ENCODE data around the gene RAB26.

Gene RAB26

DNA sequence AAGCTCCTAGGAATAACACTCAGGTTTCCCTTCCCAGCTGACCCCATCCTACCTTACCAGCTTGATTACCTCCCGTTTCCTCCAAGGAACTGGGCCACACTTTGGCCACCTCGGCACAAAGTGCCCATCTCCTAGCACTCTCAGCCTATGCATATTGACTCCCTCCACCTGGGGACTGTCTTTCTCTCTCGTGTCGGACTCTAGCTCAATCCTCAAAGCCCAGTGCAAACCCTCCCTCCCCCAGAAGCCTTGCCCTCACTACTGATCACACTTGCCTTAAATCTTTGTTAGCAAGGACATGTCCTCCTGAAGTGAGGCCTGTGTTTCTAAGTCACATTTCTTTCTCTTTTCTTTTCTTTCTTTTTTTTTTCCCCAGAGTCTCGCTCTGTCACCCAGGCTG is 2.6 kb upstream of the RAB26 start:
- no peak for DNase-seq

DNA sequence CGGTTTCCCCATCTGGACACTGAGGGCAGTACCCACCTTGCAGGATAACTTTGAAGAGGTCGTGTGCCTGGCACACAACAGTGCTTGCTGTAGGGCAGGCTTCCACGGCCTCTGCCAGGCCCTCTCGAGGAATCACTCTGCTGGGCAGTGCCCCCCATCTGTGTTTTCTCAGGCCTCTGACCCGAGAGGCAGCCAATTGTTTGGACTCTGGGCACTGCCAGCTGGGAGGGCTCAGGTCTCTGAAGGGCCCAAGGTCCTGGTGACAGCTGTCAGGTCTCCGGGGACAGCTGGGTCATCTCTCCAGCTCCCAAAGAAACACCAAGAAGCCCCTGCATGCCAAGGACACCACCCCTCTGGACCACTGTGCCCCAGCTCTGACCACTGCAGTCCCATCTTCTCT is 1.0 kb upstream of the RAB26 start:
- no peak for DNase-seq

DNA sequence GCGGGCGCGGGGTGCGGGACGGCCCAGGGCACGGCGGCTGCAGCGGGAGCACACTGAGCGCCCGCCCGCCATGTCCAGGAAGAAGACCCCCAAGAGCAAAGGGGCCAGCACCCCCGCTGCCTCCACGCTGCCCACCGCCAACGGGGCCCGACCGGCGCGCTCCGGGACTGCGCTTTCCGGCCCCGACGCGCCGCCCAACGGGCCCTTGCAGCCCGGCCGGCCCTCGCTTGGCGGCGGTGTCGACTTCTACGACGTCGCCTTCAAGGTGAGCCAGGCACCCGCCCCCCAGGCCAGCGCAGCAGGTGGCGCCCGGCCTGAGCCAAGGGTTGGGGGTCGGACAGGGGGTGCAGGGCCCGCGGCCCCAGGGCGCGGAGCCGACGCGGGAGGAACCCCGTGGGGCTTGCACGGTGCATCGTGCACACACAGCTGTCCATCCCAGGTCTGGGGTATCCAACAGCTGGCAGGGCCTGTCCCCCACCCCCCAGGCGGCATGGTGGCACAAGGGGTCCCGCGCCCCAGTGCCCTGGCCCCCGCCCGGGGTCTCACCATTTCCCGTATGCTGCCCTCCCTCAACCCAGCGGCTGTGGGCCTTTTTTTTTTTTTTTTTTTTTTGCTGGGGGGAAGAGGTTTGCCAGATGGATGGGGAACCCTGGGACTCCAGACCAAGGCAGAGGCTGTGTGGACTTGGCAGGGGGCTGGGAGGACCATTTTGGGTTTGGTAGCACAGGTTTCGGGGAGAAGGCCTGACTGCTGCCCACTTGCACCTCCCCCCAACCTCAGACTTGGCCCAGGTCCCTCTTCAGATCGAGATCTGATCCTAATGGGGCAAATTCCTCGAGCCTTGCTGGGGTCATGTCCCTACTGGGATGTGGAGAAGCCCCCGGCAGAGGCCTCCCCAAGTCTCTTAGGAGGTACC is 547 bp downstream of the RAB26 start:
- no peak for DNase-seq

DNA sequence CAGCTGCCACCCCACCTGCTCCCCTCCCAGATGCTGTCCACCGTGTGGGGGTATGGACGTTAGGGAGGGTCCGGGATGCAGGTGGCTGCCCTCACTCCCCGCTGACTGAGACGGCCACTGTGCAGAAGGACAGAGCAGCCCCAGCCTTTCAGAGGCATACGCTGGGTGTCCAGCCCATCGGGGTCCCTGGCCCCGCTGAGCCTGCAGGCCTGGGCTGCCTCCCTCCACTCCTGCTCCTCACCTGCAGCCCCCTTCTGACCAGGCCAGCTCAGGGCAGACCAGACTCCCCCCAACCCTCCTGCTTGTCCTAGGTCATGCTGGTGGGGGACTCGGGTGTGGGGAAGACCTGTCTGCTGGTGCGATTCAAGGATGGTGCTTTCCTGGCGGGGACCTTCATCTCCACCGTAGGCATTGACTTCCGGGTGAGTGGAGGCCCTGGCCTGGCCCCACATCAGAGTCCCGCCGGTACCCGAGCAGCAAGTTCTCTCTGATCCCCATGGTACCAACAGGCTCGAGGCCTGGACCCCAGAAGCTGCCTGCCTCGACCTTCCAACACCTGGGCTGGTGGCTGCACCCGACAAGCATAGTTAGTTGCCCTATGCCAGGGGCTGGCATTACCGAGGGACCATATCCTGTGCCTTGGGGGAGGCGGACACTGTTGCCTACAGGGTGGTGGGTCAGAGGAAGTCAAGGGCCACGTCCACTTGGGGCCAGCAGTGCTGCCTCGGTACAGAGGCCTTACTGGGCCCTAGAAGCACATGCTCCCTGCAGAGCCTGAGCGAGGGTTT is 1.4 kb downstream of the RAB26 start:
- no peak for DNase-seq

DNA sequence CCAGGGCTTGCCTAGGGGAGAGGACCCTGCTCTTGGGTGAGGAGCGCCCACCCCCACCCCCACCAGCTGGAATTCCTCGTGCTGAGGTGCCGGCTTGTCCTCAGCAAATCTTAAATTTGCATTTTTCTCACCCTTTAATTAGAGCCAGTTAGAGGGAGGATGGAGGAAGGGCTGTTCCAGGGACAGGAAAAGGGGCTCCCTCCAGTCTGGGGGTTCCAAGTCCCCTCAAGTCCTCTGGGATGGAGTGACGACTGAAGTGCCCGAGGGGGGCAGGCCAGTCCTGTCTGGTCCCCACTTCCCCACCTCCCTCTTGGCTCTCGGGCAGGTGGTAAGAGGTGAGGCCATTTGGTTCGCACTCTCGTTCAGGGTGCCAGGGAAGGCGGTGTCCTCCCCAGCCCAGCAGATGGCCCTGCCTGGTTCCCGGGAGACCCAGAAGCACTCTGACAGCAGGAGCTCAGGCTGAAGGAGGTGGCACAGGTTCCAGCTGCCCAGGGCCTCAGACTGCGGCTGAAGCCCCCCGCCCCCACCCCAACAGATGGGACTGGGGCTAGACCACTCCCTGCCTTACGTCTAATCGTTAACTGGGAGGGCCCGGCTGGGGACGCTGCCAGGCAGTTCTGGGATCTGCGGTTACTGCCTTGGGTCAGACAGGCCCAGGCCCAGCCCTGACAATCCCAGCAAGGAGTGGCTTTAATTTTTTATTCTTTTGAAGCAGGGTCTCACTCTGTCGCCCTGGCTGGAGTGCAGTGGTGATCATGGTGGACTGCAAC is 2.2 kb downstream of the RAB26 start:
- peak; percentile 89 for DNase-seq

DNA sequence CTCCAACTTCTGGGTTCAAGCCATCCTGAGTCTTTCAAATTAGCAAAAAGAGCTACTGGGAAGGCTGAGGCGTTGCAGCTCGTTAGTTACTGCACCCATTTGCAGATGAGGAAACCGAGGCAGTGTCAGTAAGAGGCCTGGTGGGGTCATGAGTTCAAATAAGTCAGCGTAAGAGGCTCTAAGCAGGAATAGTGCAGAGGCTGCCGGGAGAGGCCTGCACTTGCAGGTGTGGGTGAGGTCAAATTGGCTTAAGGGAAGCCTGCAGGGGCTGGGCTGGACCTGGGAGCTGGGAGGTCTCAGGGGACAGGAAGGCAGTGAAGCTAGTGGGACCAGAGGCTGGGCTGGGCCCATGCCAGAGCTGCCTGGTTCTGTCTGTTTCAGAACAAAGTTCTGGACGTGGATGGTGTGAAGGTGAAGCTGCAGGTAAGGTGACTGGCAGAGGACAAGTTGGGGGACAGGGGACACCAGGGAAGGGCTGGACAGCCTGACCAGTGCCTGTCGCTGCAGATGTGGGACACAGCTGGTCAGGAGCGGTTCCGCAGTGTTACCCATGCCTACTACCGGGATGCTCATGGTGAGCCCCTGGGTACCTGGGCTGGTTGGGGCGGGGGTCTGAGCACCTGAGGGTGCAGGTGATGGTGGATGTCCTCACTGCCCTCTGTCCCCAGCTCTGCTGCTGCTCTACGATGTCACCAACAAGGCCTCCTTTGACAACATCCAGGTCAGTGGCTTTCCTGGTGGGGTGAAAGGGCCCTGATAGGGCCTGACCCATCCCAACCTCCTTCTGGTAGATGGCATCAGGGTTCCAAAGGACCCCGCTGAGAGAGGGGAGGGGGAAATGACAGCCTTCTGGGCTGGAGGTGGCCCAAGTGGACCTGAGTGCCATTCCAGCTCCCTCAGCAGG is 3.0 kb downstream of the RAB26 start:
- DNase-seq, result no peak

DNA sequence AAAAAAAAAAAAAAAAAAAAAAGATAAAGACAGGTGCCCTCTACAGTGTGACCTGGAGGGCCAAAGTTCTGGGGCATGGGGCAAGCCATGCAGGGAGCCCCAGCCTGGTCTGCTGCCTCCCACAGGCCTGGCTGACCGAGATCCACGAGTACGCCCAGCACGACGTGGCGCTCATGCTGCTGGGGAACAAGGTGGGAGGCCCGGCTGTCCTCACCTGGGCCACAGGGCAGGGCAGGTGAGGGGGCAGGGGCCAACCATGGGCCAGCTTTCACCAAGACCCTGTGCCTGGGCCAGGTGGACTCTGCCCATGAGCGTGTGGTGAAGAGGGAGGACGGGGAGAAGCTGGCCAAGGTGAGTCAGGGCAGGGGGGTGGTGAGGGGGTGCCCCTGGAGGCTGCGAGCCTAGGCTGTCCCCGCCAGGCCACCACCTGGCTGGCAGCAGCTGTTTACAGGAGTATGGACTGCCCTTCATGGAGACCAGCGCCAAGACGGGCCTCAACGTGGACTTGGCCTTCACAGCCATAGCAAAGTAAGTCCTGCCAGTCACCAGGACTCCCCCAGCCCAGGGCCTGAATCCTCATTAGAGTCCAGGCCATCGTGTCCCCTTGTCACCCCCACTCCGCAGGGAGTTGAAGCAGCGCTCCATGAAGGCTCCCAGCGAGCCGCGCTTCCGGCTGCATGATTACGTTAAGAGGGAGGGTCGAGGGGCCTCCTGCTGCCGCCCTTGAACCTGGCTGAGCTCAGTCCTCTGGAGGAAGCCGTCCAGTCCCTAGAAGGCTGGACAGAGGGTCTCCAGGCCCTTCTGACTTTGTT is 4.5 kb downstream of the RAB26 start:
- no peak for DNase-seq

DNA sequence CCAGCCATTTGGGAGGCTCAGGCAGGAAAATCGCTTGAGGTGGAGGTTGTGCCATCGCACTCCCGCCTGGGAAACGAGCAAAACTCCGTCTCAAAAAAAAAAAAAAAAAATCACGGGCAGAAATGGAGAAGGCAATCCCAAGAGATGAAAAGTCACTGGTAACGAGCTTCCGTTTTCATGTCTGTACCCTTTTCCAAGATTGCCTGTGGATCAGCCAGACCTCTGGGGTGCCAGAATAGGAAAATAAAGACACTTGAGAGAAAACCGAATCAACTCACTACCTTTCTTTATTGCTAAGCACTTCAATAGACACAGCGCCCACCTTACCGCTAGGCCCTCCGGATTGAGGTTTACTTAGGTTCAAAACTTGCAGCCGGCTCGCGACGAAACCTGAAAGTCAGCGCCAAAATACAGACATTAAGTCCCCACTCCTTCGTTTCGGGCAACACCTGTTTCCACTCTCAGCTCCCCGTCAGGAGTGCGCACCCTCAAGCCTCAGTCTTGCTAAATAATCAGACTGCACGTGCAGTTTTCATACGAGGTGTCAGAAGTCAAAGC is 6.2 kb downstream of the RAB26 start:
- no peak for DNase-seq

DNA sequence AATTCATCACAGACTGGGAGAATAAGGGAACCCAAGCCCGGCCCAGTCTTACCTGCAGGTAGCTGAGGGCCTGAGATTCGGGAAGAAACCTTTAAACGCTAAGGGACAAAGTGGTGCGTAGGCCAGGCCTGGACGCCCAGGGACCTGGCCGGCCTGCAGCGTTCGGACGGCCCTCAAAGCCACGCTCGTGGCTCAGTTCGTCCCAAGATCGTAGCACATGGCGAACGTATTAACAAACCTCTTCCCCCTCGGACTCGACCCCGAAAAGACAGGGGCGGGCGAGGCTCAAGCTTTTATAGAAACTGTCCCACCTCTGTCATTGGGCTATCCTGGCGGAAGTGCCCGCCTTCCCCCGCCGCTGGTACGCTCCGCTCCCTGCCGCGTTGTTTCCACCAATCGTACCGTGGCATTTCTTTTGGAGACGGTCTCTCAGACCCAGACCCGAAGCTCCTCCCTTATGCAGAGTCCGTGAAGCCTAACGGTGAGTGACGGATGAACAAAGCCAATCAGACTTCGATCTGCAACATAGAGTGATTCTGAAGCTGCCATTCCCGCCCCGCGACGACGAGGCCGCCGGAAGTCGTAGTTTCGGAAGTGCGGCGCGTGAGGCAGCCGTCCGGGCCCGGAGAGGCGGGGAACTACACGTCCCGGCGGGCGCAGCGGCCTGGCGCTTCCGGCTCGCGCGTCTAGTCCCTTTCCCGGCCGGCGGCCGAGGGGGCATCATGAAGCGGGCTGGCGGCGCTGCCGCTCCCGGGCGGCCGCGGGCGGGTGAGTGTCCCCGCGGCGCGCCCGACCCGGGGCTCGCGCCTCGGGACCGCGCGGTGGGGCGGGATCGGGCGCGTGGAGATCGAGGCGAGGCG is 6.9 kb downstream of the RAB26 start, which contains the start of gene TRAF7:
TRAF7 (plus strand) TSS at position 692 of the 860 bp plus-strand sequence. CDS start 8,139 bp downstream, outside the sequence.
- peak; percentile 99 for DNase-seq

DNA sequence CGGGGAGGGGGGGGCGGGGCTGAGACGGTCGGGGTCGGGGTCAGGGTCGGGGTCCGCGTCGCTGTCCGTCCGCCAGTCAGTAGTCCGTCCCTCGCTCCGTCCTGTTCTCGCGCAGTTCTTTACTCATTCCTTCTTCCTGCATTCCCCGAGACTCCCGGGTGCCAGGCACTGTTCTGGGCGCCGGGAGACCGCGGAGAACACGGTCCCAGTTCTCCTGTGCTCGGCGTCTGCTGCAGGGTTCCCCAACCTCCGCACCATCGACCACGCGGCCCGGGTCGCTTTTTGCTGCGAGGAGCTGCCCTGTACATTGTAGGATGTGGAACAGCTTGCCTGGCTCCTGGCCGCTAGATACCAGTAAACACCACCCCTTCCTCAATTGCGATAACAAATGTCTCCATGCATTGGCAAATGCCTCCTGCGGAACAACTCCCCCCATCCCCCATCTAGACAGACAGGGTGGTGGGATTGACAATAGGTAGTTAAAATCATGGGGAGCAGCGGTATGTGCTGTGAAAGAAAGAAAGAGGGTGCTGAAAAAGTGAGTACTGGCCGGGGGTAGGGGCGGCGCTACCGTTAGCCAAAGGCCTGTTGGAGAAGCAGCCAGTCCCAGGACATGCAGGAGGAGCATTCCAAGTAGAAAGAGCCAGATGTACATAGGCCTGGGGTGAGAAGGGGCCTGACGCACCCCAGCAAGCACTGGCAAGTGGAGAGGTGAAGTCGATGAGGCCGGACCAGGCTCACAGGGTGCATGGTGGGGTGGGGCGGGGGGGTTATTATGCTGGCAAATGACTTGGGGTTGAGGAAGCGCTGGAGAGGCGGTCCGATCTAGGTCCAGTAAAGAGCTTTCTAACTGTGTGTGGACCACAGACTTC is 7.8 kb downstream of the RAB26 start:
- no peak for DNase-seq

DNA sequence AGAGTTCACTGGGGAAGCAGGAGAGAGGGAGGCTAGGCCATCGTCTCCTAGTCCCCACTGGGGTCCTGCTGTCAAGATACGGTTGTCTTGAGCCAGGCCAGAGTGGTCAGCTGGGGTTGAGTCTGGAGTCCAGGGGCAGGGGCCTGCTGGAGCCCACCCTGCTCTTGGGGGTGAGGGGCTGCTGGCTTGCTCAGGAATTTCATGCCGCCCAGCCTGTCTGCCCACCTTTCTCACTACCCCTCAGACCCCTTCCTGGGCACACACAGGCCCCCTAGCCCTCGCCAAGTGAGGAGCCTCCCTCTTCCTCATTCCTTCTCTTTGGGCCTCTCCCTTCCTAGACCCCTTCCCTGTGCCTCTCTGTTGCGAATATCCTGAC is 8.4 kb downstream of the RAB26 start:
- no peak for DNase-seq

DNA sequence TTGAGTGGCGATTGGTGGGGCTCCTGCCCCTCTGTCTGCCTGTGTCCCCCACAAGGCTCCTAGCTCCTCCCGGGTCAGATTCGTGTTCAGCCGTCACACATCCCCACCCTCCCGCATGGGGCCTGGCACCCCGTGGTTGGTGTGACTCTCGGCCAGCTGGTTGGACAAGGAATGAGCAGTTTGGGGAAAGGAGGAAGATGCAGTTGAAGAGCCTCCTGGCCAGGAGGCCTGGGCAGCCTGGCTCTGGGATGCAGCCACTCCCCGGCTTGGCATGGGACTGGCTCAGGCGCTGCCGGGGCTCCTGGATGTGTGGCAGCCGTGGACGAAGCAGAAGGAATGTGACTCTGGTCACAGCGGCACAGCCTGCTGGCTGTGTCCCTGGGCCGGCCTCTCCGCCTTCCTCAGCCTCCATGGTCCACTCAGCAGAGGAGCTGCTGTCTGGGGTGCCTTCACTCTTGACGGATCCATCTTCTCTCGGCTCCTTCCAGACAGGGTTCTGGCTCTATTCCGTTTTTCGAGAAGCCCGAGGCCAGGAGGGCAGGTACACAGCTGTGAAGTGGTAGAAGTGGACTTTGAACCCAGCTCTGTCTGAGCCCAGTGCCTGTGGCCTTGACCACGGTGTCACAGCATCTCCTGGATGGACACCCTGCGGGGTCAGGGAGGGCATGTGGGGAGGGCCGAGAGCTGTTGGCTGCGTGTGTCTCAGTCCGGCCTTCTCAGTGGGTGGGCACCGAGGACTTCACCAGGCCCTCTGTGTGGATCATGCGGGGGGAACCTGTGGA is 9.2 kb downstream of the RAB26 start:
- no peak for DNase-seq

DNA sequence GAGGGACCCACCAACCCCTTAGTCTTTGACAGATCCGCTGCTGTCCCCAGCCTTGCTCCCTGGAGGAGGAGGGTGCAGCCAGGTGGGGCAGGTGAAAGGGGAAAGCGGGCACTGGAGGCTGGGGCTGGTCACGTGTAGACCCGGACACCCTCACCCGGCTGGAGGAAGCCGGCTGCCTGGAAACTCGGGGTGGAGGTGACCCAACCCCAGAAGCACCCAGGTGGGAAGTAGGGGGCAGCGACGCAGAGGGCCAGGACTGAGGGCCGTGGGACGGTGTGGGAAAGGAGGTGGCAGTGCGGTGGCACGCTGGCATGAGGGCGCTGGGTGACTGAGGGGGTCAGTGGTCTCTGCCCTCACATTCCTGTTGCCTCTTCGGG is 9.8 kb downstream of the RAB26 start:
- DNase-seq, result no peak

DNA sequence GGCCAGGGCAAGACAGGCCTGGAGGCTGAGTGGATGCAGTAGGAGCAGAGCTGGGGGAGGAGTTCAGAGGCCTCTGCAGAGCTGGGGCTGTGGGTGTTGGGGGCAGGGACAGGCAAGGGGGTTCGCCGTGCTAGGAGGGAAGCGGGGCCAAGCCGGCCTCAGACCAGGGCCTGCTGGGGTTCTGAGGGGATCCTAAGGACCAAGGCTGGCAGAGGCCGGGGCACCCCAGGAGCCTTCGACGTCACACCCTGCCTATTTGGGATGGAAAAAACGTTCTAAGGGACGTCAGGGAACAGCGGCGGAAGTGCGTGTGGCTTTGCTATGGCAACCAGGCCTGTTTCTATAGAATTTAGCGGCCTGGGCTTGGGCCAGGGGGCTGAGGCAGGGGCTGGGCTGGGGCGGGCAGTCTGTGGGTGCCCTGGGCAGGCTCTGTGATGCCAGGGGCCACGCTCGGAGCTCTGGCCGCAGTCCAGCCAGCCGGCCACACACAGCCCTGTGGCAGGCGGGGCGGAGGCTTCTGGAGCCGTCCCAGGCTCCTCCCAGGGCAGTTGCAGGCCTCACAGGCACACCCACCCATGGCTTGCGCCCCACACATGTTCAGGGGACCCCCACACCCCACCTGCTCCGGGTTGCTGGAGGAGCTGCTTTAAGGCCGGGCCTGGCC is 10.9 kb downstream of the RAB26 start:
- no peak for DNase-seq

DNA sequence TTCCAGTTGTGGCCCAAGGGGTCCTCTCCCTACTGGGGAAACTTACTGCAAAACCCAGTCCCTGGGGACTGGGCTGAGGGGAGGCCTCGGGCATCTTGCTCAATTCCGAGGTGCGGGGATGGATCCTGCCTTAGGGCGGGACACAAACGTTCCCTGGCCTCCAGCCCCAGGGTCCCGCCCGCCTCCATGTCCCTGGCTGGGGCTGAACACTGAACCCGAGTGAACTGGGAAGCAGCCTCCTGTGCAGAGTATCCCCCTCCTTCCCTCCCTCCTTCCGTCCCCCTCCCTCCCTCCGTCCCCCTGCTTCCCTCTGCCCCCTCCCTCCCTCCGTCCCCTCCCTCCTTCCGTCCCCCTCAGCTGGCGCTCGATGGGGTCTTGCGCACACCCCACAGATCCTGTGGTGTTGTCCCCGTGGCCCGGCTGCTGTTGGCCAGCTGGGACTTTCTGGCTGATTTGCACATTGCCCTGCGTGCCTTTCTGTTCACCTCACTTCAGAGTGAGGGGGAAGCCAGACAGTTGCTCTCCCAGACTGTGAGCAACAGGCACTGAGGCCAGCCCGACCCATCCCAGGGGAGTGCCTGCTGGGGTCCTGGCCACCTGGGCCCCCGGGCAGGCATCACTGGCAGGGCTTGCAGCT is 12.6 kb downstream of the RAB26 start:
- no peak for DNase-seq

DNA sequence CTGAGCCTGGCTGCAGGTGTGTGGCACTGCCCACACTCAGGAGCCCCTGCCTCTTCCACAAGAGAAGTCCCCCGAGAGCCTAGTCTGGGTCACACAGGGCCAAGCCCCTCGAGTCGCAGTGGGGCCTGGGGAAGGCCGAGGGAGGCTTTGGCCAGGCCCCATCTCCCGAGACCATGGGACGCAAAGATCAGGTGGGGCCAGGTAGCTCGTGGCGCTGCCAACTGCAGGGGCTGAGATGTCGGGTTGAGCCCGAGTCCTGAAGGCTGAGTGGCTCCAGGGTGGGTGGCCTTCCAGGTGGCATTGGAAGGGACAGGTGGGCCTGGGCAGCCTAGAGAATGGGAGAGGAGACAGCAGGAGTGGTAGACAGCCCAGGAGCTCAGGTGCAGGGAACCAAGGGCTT is 13.5 kb downstream of the RAB26 start:
- DNase-seq, result no peak

DNA sequence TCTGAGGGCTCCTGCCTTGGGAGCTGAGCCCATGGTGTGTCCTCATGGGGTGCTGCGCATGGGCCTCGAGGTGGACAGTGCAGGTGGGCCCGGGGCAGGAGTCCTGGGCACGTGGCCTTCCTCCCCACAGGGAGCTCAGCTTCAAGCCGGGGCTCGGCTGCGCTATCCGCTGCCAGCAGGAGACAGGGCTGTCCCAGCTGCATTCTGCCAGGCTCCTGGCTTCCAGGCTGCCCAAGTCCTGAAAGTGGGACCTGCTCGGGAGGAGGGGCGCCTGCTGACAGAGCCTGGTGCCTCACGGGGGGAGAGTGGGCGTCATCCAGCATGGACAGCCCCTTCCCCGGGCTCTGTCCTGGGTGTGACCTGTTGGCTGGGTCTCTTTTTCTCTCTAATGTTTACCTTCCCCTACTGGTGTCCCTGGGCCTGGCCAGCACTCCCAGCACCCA is 14.3 kb downstream of the RAB26 start:
- DNase-seq, result no peak
